ENCODE results near the gene CIRBP.
"Not testable (repeated sequence)": the region's sequence is repeated elsewhere in the genome, so short reads cannot be mapped to it uniquely, and the experiment has no call there.

Gene CIRBP

GRCh38 chr19:1298235-1298634 lies 29.1 kb downstream of the CIRBP start:
- TF ChIP-seq, protein P1, sequence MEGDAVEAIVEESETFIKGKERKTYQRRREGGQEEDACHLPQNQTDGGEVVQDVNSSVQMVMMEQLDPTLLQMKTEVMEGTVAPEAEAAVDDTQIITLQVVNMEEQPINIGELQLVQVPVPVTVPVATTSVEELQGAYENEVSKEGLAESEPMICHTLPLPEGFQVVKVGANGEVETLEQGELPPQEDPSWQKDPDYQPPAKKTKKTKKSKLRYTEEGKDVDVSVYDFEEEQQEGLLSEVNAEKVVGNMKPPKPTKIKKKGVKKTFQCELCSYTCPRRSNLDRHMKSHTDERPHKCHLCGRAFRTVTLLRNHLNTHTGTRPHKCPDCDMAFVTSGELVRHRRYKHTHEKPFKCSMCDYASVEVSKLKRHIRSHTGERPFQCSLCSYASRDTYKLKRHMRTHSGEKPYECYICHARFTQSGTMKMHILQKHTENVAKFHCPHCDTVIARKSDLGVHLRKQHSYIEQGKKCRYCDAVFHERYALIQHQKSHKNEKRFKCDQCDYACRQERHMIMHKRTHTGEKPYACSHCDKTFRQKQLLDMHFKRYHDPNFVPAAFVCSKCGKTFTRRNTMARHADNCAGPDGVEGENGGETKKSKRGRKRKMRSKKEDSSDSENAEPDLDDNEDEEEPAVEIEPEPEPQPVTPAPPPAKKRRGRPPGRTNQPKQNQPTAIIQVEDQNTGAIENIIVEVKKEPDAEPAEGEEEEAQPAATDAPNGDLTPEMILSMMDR (IDR thresholded peaks at IDR 0.05; ENCODE audit: control insufficient read depth, extremely low read depth, insufficient read depth) = no peak
- DNase-seq (ENCODE audit: low read depth) = no peak
- H3K4me3 ChIP-seq (ENCODE audit: low read depth, low read length) = no peak overlapping the region

DNA sequence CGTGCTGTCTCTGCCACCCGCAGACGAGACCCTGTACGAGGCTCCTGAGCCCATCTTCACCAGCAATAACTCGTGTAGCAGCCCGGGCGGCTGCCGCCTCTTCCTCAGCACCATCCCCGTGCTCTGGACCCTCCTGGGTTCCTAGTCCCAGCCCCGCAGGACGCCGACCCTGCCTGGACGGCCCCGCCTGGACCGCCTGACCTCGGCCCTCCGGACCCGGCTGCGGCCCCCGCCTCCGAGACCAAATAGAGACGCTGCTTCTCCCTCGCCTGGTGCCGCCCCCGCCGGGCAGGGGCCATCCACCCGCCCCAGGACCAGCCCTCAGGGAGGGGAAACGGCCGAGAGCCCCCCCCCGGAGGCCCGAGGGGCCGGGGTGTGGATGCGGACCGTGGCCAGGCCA lies 30.7 kb downstream of the CIRBP start:
- DNase-seq (ENCODE audit: low read depth) = no peak
- H3K4me3 ChIP-seq (ENCODE audit: low read depth, low read length) = no peak overlapping the region
- TF ChIP-seq, protein P1 (IDR thresholded peaks at IDR 0.05; ENCODE audit: control insufficient read depth, extremely low read depth, insufficient read depth) = no peak

GRCh38 chr19:1300744-1301490 lies 31.8 kb downstream of the CIRBP start:
- DNase-seq (ENCODE audit: low read depth) = no peak
- H3K4me3 ChIP-seq (ENCODE audit: low read depth, low read length) = no peak overlapping the region
- TF ChIP-seq, protein P1 (IDR thresholded peaks at IDR 0.05; ENCODE audit: control insufficient read depth, extremely low read depth, insufficient read depth) = no peak

DNA sequence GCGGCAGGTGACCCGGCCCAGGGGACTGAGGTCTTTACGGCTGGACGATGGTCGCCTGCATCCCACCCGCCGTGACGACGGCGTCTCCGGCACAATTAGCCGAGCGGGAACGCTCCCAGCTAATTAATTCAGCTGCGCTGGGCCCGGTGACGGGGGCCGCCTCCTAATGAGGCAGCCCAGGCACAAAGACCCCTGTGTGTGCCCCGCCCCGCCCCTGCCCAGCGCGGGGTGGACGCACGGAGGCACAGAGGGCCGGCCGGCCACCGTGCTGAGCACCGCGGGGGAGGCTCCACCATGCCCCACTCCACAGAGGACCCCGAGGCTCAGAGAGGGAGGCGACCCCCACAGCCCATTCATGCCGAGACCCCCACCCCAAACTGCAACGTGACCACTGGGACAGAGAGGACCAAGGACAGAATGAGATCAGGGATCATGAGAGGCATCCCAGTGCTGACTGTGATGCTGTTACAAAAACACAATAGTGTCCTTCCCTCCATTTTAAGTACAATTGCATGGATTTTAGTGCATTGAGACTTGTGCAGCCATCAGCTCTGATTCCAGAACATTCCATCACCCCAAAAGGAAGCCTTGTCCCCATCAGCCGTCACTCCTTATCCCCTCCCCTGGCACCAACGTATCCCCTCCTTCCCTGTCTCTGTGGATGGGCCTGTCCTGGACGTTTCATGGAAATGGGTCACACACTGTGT lies 33.6 kb downstream of the CIRBP start:
- no peak overlapping the region for H3K4me3 ChIP-seq (ENCODE audit: low read depth, low read length)
- TF ChIP-seq, protein P1 (IDR thresholded peaks at IDR 0.05; ENCODE audit: control insufficient read depth, extremely low read depth, insufficient read depth) = no peak
- DNase-seq (ENCODE audit: low read depth) = no peak

- TF ChIP-seq, protein P1 (IDR thresholded peaks at IDR 0.05; ENCODE audit: control insufficient read depth, extremely low read depth, insufficient read depth) = no peak
- DNase-seq (ENCODE audit: low read depth) = no peak
Observed at GRCh38 chr19:1304197-1304924, 35.2 kb downstream of the CIRBP start.

GRCh38 chr19:1305354-1305753 lies 36.2 kb downstream of the CIRBP start:
- DNase-seq (ENCODE audit: low read depth); H3K4me3 ChIP-seq (ENCODE audit: low read depth, low read length): not testable (repeated sequence)

More at GRCh38 chr19:1304197-1304924, 35.2 kb downstream of the CIRBP start:
- no peak overlapping the region for H3K4me3 ChIP-seq (ENCODE audit: low read depth, low read length)

GRCh38 chr19:1307320-1307719 lies 38.2 kb downstream of the CIRBP start:
- no peak for DNase-seq (ENCODE audit: low read depth)
- no peak overlapping the region for H3K4me3 ChIP-seq (ENCODE audit: low read depth, low read length)
- TF ChIP-seq, protein P1 (IDR thresholded peaks at IDR 0.05; ENCODE audit: control insufficient read depth, extremely low read depth, insufficient read depth) = no peak
